BE2C (cell line): ENCODE data around the gene PTPRU.

Experiments
- DNase-seq: peaks from one replicate; pipeline ENCODE4 v3.0.0-alpha.2; 2020
- H3K27me3 ChIP-seq: fragments of 250-450 bp; sonication (Bioruptor Pico); 2 replicates; pipeline ENCODE4 v1.5.1; 2020; ENCODE audit warnings: mild to moderate bottlenecking
- H3K36me3 ChIP-seq: fragments of 250-450 bp; sonication (Bioruptor Pico); 2 replicates; pipeline ENCODE4 v1.5.1; 2020; ENCODE audit warnings: mild to moderate bottlenecking
- H3K4me1 ChIP-seq: fragments of 250-450 bp; sonication (Bioruptor Pico); 2 replicates; pipeline ENCODE4 v1.5.1; 2020
- H3K4me3 ChIP-seq: 2 replicates; pipeline ENCODE4 v1.5.1; 2011; ENCODE audit warnings: low read depth, low read length
- H3K9me3 ChIP-seq: fragments of 250-450 bp; sonication (Bioruptor Pico); 2 replicates; pipeline ENCODE4 v1.5.1; 2020
- TF ChIP-seq, protein P1 (sequence below): IDR thresholded peaks from 2 replicates; pipeline ENCODE4 v1.5.1; 2012; ENCODE audit warnings: mild to moderate bottlenecking, low read depth, low read length

PTPRU gene

GRCh38 chr1:29271724-29272123, 35.4 kb downstream of the PTPRU start:
- Histone ChIP-seq H3K4me3 (no peak overlapping the region), H3K9me3 (no peaks in the 10 kb centered on the region), H3K36me3 (no peaks in the 10 kb centered on the region), H3K27me3 (no peaks in the 10 kb centered on the region), H3K4me1 (no peaks in the 10 kb centered on the region)
- no peak for DNase-seq
- TF ChIP-seq, protein P1, sequence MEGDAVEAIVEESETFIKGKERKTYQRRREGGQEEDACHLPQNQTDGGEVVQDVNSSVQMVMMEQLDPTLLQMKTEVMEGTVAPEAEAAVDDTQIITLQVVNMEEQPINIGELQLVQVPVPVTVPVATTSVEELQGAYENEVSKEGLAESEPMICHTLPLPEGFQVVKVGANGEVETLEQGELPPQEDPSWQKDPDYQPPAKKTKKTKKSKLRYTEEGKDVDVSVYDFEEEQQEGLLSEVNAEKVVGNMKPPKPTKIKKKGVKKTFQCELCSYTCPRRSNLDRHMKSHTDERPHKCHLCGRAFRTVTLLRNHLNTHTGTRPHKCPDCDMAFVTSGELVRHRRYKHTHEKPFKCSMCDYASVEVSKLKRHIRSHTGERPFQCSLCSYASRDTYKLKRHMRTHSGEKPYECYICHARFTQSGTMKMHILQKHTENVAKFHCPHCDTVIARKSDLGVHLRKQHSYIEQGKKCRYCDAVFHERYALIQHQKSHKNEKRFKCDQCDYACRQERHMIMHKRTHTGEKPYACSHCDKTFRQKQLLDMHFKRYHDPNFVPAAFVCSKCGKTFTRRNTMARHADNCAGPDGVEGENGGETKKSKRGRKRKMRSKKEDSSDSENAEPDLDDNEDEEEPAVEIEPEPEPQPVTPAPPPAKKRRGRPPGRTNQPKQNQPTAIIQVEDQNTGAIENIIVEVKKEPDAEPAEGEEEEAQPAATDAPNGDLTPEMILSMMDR = no peak

- DNase-seq = no peak
- TF ChIP-seq, protein P1 = no peak
- H3K36me3 ChIP-seq = no peaks in the 10 kb centered on the region
Measured at GRCh38 chr1:29272147-29272907, 36.0 kb downstream of the PTPRU start.

GRCh38 chr1:29275435-29275834, 39.1 kb downstream of the PTPRU start:
- H3K4me1 ChIP-seq = no peaks in the 10 kb centered on the region
- TF ChIP-seq, protein P1 = no peak
- H3K4me3 ChIP-seq = no peak overlapping the region
- no peaks in the 10 kb centered on the region for H3K27me3 ChIP-seq
- H3K9me3 ChIP-seq = no peaks in the 10 kb centered on the region
- DNase-seq = no peak
- H3K36me3 ChIP-seq = no peaks in the 10 kb centered on the region

More at GRCh38 chr1:29272147-29272907, 36.0 kb downstream of the PTPRU start:
- no peaks in the 10 kb centered on the region for H3K4me1 ChIP-seq
- H3K4me3 ChIP-seq = no peak overlapping the region
- no peaks in the 10 kb centered on the region for H3K27me3 ChIP-seq
- H3K9me3 ChIP-seq = no peaks in the 10 kb centered on the region

- Histone ChIP-seq H3K27me3 (no peaks in the 10 kb centered on the region), H3K9me3 (no peaks in the 10 kb centered on the region), H3K4me1 (peaks cover 3% of the 10 kb centered on the region; the same call in 1 of the 2 replicates), H3K36me3 (0 out of 2 replicates have a peak, but pooled peaks cover 5% of the 10 kb centered on the region), H3K4me3 (no peak overlapping the region)
- no peak for DNase-seq
- TF ChIP-seq, protein P1 = no peak
Measured at GRCh38 chr1:29278124-29278523, 41.8 kb downstream of the PTPRU start.

DNA sequence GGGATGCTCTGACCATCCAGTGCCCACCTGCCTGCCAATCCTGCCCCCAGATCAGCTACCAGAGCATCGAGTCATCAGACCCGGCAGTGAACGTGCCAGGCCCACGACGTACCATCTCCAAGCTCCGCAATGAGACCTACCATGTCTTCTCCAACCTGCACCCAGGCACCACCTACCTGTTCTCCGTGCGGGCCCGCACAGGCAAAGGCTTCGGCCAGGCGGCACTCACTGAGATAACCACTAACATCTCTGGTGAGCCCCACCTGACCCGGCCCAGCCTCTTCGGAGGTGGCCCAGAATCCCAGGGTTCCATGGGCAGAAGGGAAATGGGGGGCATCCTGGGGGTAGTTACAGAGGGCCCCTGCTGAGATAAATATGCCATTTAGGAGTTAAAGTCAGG, 43.1 kb downstream of the PTPRU start:
- Histone ChIP-seq H3K36me3 (0 out of 2 replicates have a peak, but pooled peaks cover 5% of the 10 kb centered on the region), H3K27me3 (no peaks in the 10 kb centered on the region), H3K4me3 (no peak overlapping the region), H3K4me1 (peaks cover 3% of the 10 kb centered on the region; the same call in 1 of the 2 replicates), H3K9me3 (no peaks in the 10 kb centered on the region)
- TF ChIP-seq, protein P1 = no peak
- DNase-seq = no peak

DNA sequence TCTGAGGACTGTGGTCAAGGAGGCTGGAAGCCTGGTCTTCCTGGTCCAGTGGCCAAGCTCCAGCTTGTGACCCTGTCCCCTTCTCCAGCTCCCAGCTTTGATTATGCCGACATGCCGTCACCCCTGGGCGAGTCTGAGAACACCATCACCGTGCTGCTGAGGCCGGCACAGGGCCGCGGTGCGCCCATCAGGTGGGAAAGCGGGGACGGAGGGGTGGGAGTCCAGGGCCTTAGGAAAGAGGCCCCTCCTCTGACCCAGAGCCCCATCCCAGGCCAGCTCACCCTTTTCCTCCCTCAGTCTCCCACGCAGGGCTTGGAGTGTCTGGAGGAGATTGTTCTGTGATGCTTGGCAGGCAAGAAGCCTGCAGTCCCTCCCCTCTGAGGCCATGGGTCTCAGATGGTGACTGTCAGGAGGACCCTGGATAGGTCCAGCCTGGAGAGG, 43.6 kb downstream of the PTPRU start:
- Histone ChIP-seq H3K27me3 (no peaks in the 10 kb centered on the region), H3K4me3 (no peak overlapping the region), H3K9me3 (no peaks in the 10 kb centered on the region), H3K36me3 (0 out of 2 replicates have a peak, but pooled peaks cover 5% of the 10 kb centered on the region), H3K4me1 (peaks cover 3% of the 10 kb centered on the region; the same call in 1 of the 2 replicates)
- DNase-seq = no peak
- TF ChIP-seq, protein P1 = no peak
